Left lobe of liver (tissue), 2 donors: ENCODE results near the gene FBXO15. TPM values are rescaled to one million over a fixed set of nuclear protein-coding genes. Genes with fewer than 3 reads are reported as not detected.

Source experiments
- ATAC-seq: fragments of 200-7000 bp; cut with Tn5 transposase; one replicate; pipeline ENCODE4 v1.9.1; 2020; ENCODE audit warnings: mild to moderate bottlenecking, moderate library complexity
- DNase-seq: peaks from one replicate; pipeline ENCODE4 v3.0.0-alpha.2; 2020; ENCODE audit warnings: low spot score
- total RNA-seq: library from RNA; stranded (reverse); gene quantifications from one replicate; pipeline ENCODE4 v1.2.1, GENCODE V29; 2021
- donor health status: DM: no; HTN: no; CAD: no; lungs with moderate emphysema.
- donor health status: DM: no; HTN: yes; CAD: no.

Gene FBXO15
- total RNA-seq, 1 donor from 2014 or later = 0.58 TPM

GRCh38 chr18:74064510-74064909 is 83.1 kb downstream of the FBXO15 start:
- no peak for DNase-seq

GRCh38 chr18:74063557-74063956 is 84.1 kb downstream of the FBXO15 start:
- no peak for ATAC-seq
- no peak for DNase-seq

More at GRCh38 chr18:74064510-74064909, 83.1 kb downstream of the FBXO15 start:
- no peak for ATAC-seq

GRCh38 chr18:74063023-74063422 is 84.6 kb downstream of the FBXO15 start:
- no peak for ATAC-seq
- no peak for DNase-seq

GRCh38 chr18:74062037-74062436 is 85.6 kb downstream of the FBXO15 start:
- DNase-seq = no peak
- no peak for ATAC-seq

GRCh38 chr18:74060579-74060978 is 87.1 kb downstream of the FBXO15 start:
- DNase-seq = no peak
- ATAC-seq = no peak

GRCh38 chr18:74050807-74051206 is 96.8 kb downstream of the FBXO15 start:
- ATAC-seq (no peak), DNase-seq (no peak)

- DNase-seq (peak; percentile 67), ATAC-seq (peak; percentile 99)
Observed at GRCh38 chr18:74040459-74041332, 106.9 kb downstream of the FBXO15 start.

GRCh38 chr18:74040008-74040407 is 107.6 kb downstream of the FBXO15 start:
- DNase-seq = no peak
- no peak for ATAC-seq

GRCh38 chr18:74029161-74029560 is 118.5 kb downstream of the FBXO15 start:
- DNase-seq (no peak), ATAC-seq (no peak)

Other genes starting within 250 kb of the FBXO15 start
- 18.2 TPM for gene TIMM21, start 689 bp upstream of the FBXO15 start, total RNA-seq
- gene CYB5A, start 144.1 kb upstream of the FBXO15 start, total RNA-seq = 984 TPM
- not detected for gene C18orf63, start 168.0 kb upstream of the FBXO15 start, total RNA-seq